DMS79 treated with DMSO at 0.1 percent for 48 hours (cell line): ENCODE data around the gene COL6A3.
"Not testable (repeated sequence)": the region's sequence is repeated elsewhere in the genome, so short reads cannot be mapped to it uniquely, and the experiment has no call there.

Experiments used
- DNase-seq: peaks from one replicate; lab custom pipeline; 2025; lab: John Stamatoyannopoulos, UW

Gene COL6A3

GRCh38 chr2:237412646-237412987 lies 1.3 kb downstream of the COL6A3 start:
- DNase-seq: no peak

- DNase-seq: no peak
These were observed 2.1 kb downstream of the COL6A3 start for GRCh38 chr2:237411683-237412423.

GRCh38 chr2:237411092-237411601 lies 2.8 kb downstream of the COL6A3 start:
- no peak for DNase-seq

- not testable (repeated sequence) for DNase-seq
These were observed 4.7 kb downstream of the COL6A3 start for GRCh38 chr2:237409263-237409662.

GRCh38 chr2:237408335-237409000 lies 5.5 kb downstream of the COL6A3 start:
- DNase-seq: no peak

GRCh38 chr2:237407700-237408099 lies 6.3 kb downstream of the COL6A3 start:
- no peak for DNase-seq

GRCh38 chr2:237406371-237406895 lies 7.5 kb downstream of the COL6A3 start:
- DNase-seq: no peak

GRCh38 chr2:237405605-237406004 lies 8.4 kb downstream of the COL6A3 start:
- DNase-seq: no peak

- DNase-seq: no peak
These were observed 8.9 kb downstream of the COL6A3 start for GRCh38 chr2:237405006-237405559.

- no peak for DNase-seq
These were observed 9.6 kb downstream of the COL6A3 start for GRCh38 chr2:237404413-237404812.

GRCh38 chr2:237403024-237403882 lies 10.7 kb downstream of the COL6A3 start:
- no peak for DNase-seq

GRCh38 chr2:237400199-237400598 lies 13.8 kb downstream of the COL6A3 start:
- DNase-seq: no peak

GRCh38 chr2:237397072-237397471 lies 16.9 kb downstream of the COL6A3 start:
- no peak for DNase-seq

GRCh38 chr2:237393523-237393922 lies 20.4 kb downstream of the COL6A3 start:
- DNase-seq: no peak

GRCh38 chr2:237392186-237392585 lies 21.8 kb downstream of the COL6A3 start:
- no peak for DNase-seq

- DNase-seq: no peak
These were observed 22.8 kb downstream of the COL6A3 start for GRCh38 chr2:237391140-237391539.

GRCh38 chr2:237390235-237390634 lies 23.7 kb downstream of the COL6A3 start:
- DNase-seq: no peak

GRCh38 chr2:237389831-237390230 lies 24.1 kb downstream of the COL6A3 start:
- no peak for DNase-seq

- DNase-seq: no peak
These were observed 25.9 kb downstream of the COL6A3 start for GRCh38 chr2:237388036-237388435.

GRCh38 chr2:237384672-237385020 lies 29.3 kb downstream of the COL6A3 start:
- DNase-seq: no peak

GRCh38 chr2:237383991-237384671 lies 29.8 kb downstream of the COL6A3 start:
- no peak for DNase-seq

GRCh38 chr2:237380768-237381167 lies 33.2 kb downstream of the COL6A3 start:
- DNase-seq: no peak
